Lung (tissue), 12 donors: ENCODE data around the gene PPP1R15A. TPM values are rescaled to one million over a fixed set of nuclear protein-coding genes. Genes with fewer than 3 reads are reported as not detected.
"Not testable (repeated sequence)": the region's sequence is repeated elsewhere in the genome, so short reads cannot be mapped to it uniquely, and the experiment has no call there.

Source experiments
- ATAC-seq: fragments of 200-7000 bp; cut with Tn5 transposase; one replicate; pipeline ENCODE4 v1.9.1; 2020; ENCODE audit warnings: moderate number of reproducible peaks; ENCODE audit not compliant: insufficient read depth, low FRiP score
- DNase-seq, 3 donors: peaks; one replicate each; pipeline ENCODE4 v3.0.0-alpha.2; 2013 to 2017
- H3K27ac ChIP-seq, 2 donors: one replicate each; pipeline ENCODE4 v1.5.1; 2013; ENCODE audit warnings: mild to moderate bottlenecking in 2 of 2, moderate library complexity in 2 of 2, control low read depth in 1 of 2, inconsistent platforms in 1 of 2, low read depth in 1 of 2, low read length in 1 of 2
- H3K27me3 ChIP-seq, 3 donors: one replicate each; pipeline ENCODE4 v1.5.1; 2013; ENCODE audit warnings: low read length in 2 of 3; ENCODE audit not compliant: control insufficient read depth in 3 of 3, insufficient read depth in 3 of 3
- H3K36me3 ChIP-seq, 4 donors: one replicate each; pipeline ENCODE4 v1.5.1; 2013; ENCODE audit warnings: low read length in 4 of 4, mild to moderate bottlenecking in 1 of 4, moderate library complexity in 1 of 4; ENCODE audit not compliant: control insufficient read depth in 4 of 4, insufficient read depth in 4 of 4
- H3K4me1 ChIP-seq, 5 donors: one replicate each; pipeline ENCODE4 v1.5.1; 2013; ENCODE audit warnings: low read length in 5 of 5, mild to moderate bottlenecking in 2 of 5, moderate library complexity in 1 of 5; ENCODE audit not compliant: control insufficient read depth in 5 of 5, insufficient read depth in 5 of 5
- H3K4me3 ChIP-seq: one replicate; pipeline ENCODE4 v1.5.1; 2013; ENCODE audit warnings: mild to moderate bottlenecking, control low read depth, moderate library complexity
- H3K9ac ChIP-seq, 2 donors: one replicate each; pipeline ENCODE4 v1.5.1; 2013; ENCODE audit warnings: low read length in 2 of 2, control low read depth in 1 of 2; ENCODE audit not compliant: insufficient read depth in 1 of 2
- H3K9me3 ChIP-seq, 4 donors: one replicate each; pipeline ENCODE4 v1.5.1; 2013; ENCODE audit warnings: low read length in 3 of 4, mild to moderate bottlenecking in 1 of 4, moderate library complexity in 1 of 4; ENCODE audit not compliant: control insufficient read depth in 4 of 4, insufficient read depth in 3 of 4
- WGBS, 2 donors: extraction: QIAGEN DNeasy Blood & Tissue Kit; methylation state at CpG; one replicate each; pipeline ENCODE4 v1.1.7; 2013; 5-methylcytosine and 5-hydroxymethylcytosine counted together
- polyA plus RNA-seq, 2 donors: library from polyadenylated mRNA; stranded (reverse); fragments of 200-250 nt; gene quantifications; one replicate each; pipeline ENCODE4 v1.2.1, GENCODE V29; 2013
- total RNA-seq, 2 donors: library from RNA; depleted of rRNA in 1 of 2; stranded (reverse); fragments of >200 nt in 1 of 2; gene quantifications; one replicate each; pipeline ENCODE4 v1.2.1, GENCODE V29; 2014 to 2021
- TF ChIP-seq, protein P1 (sequence below): IDR thresholded peaks from 2 replicates; pipeline ENCODE4 v1.5.1; 2012; ENCODE audit warnings: mild to moderate bottlenecking; ENCODE audit errors: control extremely low read depth, extremely low read depth
- donor health status: control.
- donor health status: control.
- donor health status: Bipolar disorder and iron deficiency.
- donor health status: healthy.
- donor health status: DM: yes; HTN: yes; CAD: no.

PPP1R15A gene
- total and polyA plus RNA-seq, 4 donors = 101 to 208 (median 153) TPM

DNA sequence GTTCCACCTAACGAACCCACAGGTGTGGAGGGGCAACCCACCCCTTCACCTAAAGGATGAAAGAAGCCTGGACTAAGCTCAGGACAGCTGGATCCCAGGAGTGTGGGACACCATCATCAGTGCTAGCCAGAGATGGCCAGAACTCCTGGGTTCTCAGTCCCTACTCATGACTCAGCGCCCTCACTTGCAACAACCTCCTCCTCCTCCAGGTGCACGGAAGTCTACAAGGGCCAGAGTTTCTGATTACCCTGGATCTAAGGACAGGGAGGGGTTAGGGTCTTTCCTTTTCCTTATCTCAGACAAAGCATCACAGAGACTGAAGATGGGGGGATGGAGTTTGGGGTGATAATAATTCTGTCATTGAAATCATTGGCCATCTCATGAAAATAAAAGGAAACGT, 18.3 kb downstream of the PPP1R15A start:
- no peaks in the 10 kb centered on the region for H3K36me3 ChIP-seq
- H3K9me3 ChIP-seq = no peaks in the 10 kb centered on the region
- H3K9ac ChIP-seq = no peak overlapping the region
- peaks cover 0 to 4% (median 0%) of the 10 kb centered on the region in 5 donors for H3K4me1 ChIP-seq
- H3K27ac ChIP-seq = no peak overlapping the region
- TF ChIP-seq, protein P1, sequence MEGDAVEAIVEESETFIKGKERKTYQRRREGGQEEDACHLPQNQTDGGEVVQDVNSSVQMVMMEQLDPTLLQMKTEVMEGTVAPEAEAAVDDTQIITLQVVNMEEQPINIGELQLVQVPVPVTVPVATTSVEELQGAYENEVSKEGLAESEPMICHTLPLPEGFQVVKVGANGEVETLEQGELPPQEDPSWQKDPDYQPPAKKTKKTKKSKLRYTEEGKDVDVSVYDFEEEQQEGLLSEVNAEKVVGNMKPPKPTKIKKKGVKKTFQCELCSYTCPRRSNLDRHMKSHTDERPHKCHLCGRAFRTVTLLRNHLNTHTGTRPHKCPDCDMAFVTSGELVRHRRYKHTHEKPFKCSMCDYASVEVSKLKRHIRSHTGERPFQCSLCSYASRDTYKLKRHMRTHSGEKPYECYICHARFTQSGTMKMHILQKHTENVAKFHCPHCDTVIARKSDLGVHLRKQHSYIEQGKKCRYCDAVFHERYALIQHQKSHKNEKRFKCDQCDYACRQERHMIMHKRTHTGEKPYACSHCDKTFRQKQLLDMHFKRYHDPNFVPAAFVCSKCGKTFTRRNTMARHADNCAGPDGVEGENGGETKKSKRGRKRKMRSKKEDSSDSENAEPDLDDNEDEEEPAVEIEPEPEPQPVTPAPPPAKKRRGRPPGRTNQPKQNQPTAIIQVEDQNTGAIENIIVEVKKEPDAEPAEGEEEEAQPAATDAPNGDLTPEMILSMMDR = no peak
- ATAC-seq = no peak
- WGBS, 2 donors = 86% methylated on average over 4 of the region's 4 CpGs
- no peak overlapping the region for H3K4me3 ChIP-seq
- DNase-seq = no peak
- H3K27me3 ChIP-seq = no peaks in the 10 kb centered on the region

DNA sequence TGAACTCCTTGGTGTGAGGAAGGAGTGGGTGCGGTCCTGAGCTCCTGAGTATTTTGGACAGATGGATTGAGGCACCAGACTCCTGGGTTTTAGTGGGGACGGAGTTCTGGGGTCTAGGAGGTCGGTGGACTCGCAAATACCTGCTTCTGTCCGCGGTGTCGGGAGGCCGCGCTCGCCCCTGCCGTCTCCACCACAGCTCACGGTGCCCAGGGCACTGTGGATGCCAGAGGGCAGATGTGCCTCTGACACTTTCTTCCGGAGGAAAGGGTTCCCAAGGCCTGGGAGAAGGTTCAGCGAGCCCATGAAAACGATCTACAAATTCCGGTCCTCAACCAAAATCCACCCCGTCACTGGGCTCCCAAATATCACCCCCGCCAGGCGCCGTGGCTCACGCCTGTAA, 23.0 kb downstream of the PPP1R15A start:
- TF ChIP-seq, protein P1 = no peak

DNA sequence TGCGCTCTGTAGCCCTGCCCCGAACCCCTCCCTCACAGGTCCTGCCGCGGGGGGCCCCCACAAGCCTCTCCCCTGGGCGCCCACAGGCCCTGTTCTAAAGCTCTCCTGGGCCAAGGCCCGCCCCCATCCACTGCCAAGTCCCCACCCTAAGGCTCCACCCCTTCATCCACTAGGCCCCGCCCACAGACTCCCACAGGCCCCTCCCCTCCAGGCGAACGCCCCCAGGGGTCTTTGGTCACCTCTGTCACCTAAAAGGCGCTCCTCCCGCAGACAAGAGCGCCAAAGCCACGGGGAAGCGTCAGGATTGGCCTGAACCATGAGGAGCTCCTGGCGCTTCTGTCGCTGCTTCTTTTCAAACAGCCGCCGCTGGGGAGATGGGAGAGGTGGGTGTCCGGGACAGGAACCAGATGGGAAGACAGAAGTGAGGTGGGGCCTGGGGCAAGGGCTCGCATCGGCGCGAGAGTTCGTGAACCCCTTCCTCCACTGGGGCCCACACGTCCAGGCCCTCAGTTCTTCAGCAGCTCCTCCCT, 24.0 kb downstream of the PPP1R15A start:
- 15 to 32% methylated on average over 23 to 25 of the region's 25 CpGs for WGBS, 2 donors
- Histone ChIP-seq H3K4me3 (no peak overlapping the region), H3K4me1 (peaks cover 0 to 9% (median 3%) of the 10 kb centered on the region in 5 donors), H3K36me3 (no peaks in the 10 kb centered on the region), H3K9ac (no peak overlapping the region), H3K9me3 (no peaks in the 10 kb centered on the region), H3K27ac (peak overlapping the region in 1 of 2 donors; percentile 26), H3K27me3 (no peaks in the 10 kb centered on the region)
- no peak for ATAC-seq
- TF ChIP-seq, protein P1 = no peak
- DNase-seq = peak; percentile 79 to 86 (median 84)

More for the DNA sequence above, 23.0 kb downstream of the PPP1R15A start:
- Histone ChIP-seq H3K4me3 (no peak overlapping the region), H3K27ac (peak overlapping the region in 1 of 2 donors; percentile 15), H3K27me3 (no peaks in the 10 kb centered on the region), H3K9me3 (no peaks in the 10 kb centered on the region), H3K36me3 (no peaks in the 10 kb centered on the region), H3K9ac (no peak overlapping the region), H3K4me1 (peaks cover 0 to 5% (median 3%) of the 10 kb centered on the region in 5 donors)
- WGBS, 2 donors = 54 to 62% methylated on average over 21 of the region's 21 CpGs
- no peak for DNase-seq
- no peak for ATAC-seq

DNA sequence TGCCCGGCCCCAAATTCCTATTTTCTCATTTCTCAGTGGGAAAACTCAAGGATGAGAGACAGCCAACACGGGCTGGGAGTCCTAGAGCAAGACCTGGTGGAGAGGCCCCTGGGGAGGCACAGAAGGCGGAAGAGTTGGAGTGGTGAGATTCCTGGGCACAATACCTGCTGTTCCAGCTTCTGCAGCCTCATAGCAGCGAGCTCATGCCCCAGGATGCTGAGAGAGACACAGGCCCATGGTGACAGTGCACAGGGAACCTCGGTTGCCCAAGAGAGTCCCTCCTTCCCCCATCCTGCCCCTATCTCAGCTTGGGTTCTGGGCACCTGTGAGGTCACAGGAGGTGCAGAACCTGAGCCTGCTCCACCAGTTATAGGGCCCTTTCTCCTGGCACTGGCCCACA, 25.0 kb downstream of the PPP1R15A start:
- DNase-seq (no peak), ATAC-seq (no peak)
- no peaks in the 10 kb centered on the region for H3K9me3 ChIP-seq
- peaks cover 0 to 3% (median 1%) of the 10 kb centered on the region in 4 donors for H3K36me3 ChIP-seq
- TF ChIP-seq, protein P1 = no peak
- no peaks in the 10 kb centered on the region for H3K27me3 ChIP-seq
- no peak overlapping the region for H3K27ac ChIP-seq
- WGBS, 2 donors = 78 to 91% methylated on average over 5 of the region's 5 CpGs
- peaks cover 0 to 13% (median 7%) of the 10 kb centered on the region in 5 donors for H3K4me1 ChIP-seq
- no peak overlapping the region for H3K9ac ChIP-seq
- no peak overlapping the region for H3K4me3 ChIP-seq

DNA sequence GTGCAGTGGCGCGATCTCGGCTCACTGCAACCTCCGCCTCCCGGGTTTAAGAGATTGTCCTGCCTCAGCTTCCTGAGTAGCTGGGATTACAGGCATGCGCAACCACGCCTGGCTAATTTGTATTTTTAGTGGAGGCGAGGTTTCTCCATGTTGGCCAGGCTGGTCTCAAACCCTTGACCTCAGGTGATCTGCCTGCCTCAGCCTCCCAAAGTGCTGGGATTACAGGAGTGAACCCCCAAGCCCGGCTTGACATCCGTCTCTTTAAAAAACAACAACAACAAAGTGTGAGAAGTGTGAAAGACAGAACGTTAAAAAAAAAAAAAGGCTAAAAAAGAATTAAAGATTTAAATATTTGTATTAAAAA, 27.1 kb downstream of the PPP1R15A start:
- Histone ChIP-seq H3K27ac (peak overlapping the region in 1 of 2 donors; percentile 88), H3K9ac (peak overlapping the region in 1 of 2 donors; percentile 61), H3K4me1 (peaks cover 0 to 19% (median 9%) of the 10 kb centered on the region in 5 donors)
- not testable (repeated sequence) for H3K9me3 ChIP-seq, H3K36me3 ChIP-seq, ATAC-seq, H3K27me3 ChIP-seq, H3K4me3 ChIP-seq, DNase-seq
- 80 to 83% methylated on average over 11 of the region's 11 CpGs for WGBS, 2 donors
